ENCODE measurements around the gene TBC1D12.
"Not testable (repeated sequence)": the region's sequence is repeated elsewhere in the genome, so short reads cannot be mapped to it uniquely, and the experiment has no call there.

TBC1D12 gene

DNA sequence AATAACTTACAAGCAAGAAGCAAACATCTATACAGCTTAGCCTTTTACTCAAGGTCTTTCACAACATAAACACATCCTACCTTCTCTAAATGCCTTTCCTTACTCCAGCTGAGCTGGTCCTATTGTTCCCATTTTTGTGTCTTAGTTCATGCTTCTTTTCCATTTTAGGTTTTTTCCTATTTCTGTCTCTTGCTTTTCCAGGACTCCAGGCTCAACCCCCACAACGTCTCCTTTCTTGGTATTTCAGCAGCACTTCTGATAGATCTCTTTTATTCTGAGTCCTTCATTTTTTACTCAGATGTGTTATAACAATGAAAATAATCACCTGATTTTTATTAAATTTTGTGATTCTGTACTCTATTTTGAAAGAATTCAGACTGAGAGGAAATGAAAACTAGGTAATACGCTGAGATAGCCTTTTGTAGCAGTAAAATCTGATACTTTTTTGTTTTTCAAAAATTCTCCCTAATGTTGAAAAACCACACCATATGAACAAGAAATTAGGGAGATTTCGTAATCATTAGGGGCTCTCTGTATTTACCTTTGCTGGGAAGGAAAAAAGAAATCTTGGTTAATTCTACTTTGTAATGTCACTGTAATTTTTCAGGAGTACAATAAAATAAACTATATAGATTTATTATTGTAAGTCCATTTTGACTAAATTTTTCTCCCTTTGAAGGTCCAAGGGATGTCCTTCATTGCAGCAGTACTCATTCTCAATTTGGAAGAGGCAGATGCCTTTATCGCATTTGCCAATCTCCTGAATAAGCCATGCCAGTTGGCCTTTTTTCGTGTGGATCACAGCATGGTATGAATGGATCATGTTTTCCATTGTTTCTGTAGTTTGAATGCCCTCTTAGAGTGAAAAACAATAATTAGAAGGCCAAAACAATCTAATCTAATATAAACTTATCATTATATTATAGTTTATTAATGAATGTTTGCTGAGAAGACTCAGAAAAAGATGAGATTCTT is 119.2 kb downstream of the TBC1D12 start:
- Mint-ChIP-seq H3K36me3 (ENCODE audit: low read depth) (no peaks in the 10 kb centered on the region), H3K4me3 (no peak overlapping the region), H3K27me3 (peaks cover 10% of the 10 kb centered on the region), H3K9me3 (no peaks in the 10 kb centered on the region), H3K27ac (no peak overlapping the region), H3K4me1 (ENCODE audit: low read depth) (no peaks in the 10 kb centered on the region)
- no peak for DNase-seq

GRCh38 chr10:94524146-94524545 is 121.8 kb downstream of the TBC1D12 start:
- Mint-ChIP-seq H3K4me1 (ENCODE audit: low read depth) (no peaks in the 10 kb centered on the region), H3K27me3 (peaks cover 13% of the 10 kb centered on the region), H3K27ac (no peak overlapping the region), H3K4me3 (no peak overlapping the region), H3K9me3 (no peaks in the 10 kb centered on the region), H3K36me3 (ENCODE audit: low read depth) (no peaks in the 10 kb centered on the region)
- no peak for DNase-seq

DNA sequence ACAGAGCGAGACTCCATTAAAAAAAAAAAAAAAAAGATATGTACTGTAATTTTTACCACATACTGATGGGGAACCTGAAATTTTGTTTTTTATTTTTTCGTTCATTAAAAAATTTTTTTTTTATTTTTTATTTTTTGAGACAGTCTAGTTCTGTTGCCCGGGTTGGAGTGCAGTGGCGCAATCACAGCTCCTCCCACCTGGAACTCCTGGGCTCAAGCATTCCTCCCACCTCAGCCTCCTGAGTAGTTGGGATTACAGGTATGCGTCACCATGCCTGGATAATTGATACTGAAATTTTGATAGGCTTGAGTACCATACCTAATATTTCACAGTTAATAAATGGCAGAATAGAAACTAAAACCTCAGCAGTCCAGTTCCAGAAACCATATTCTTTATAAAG is 122.4 kb downstream of the TBC1D12 start:
- no peaks in the 10 kb centered on the region for H3K36me3 Mint-ChIP-seq (ENCODE audit: low read depth)
- no peak overlapping the region for H3K27ac Mint-ChIP-seq
- H3K9me3 Mint-ChIP-seq: no peaks in the 10 kb centered on the region
- no peaks in the 10 kb centered on the region for H3K4me1 Mint-ChIP-seq (ENCODE audit: low read depth)
- H3K27me3 Mint-ChIP-seq: peaks cover 8% of the 10 kb centered on the region
- H3K4me3 Mint-ChIP-seq: no peak overlapping the region
- DNase-seq: no peak

DNA sequence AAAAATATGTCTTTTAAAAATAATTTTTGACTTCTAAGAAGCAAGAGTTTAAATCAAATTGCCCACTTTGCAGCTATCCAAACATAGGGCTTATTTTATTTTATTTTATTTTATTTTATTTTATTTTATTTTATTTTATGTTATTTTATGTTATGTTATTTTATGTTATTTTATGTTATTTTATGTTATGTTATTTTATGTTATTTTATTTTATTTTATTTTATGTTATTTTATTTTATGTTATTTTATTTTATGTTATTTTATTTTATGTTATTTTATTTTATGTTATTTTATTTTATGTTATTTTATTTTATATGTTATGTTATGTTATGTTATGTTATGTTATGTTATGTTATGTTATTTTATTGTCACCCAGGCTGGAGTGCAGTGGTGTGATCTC is 129.2 kb downstream of the TBC1D12 start:
- H3K36me3 Mint-ChIP-seq (ENCODE audit: low read depth); DNase-seq; H3K27ac Mint-ChIP-seq; H3K4me1 Mint-ChIP-seq (ENCODE audit: low read depth); H3K9me3 Mint-ChIP-seq; H3K4me3 Mint-ChIP-seq: not testable (repeated sequence)
- H3K27me3 Mint-ChIP-seq: peaks cover 11% of the 10 kb centered on the region

GRCh38 chr10:94533027-94533426 is 130.7 kb downstream of the TBC1D12 start:
- H3K27ac Mint-ChIP-seq: no peak overlapping the region
- no peak for DNase-seq

DNA sequence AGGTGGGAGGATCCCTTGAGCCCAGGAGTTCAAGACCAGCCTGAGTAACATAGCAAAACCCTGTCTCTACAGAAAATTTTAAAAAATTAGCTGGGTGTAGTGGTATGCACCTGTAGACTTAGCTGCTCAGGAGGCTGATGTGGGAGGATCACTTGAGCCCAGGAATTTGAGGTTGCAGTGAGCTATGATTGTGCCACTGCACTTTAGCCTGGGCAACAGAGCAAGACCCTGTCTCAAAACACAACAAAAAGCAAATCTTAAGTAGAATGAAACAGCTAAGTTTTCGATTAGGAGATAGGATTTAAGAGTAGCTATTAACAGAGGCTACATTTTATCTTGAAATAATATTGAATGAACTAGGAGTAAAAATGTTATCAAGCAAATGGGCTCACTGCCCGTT is 139.9 kb downstream of the TBC1D12 start:
- H3K9me3 Mint-ChIP-seq, DNase-seq, H3K4me3 Mint-ChIP-seq, H3K27ac Mint-ChIP-seq: not testable (repeated sequence)
- H3K36me3 Mint-ChIP-seq (ENCODE audit: low read depth): peaks cover 23% of the 10 kb centered on the region
- H3K27me3 Mint-ChIP-seq: peaks cover 22% of the 10 kb centered on the region
- H3K4me1 Mint-ChIP-seq (ENCODE audit: low read depth): peaks cover 12% of the 10 kb centered on the region

More at GRCh38 chr10:94533027-94533426, 130.7 kb downstream of the TBC1D12 start:
- no peak overlapping the region for H3K4me3 Mint-ChIP-seq
- H3K4me1 Mint-ChIP-seq (ENCODE audit: low read depth): no peaks in the 10 kb centered on the region
- peaks cover 11% of the 10 kb centered on the region for H3K27me3 Mint-ChIP-seq
- H3K36me3 Mint-ChIP-seq (ENCODE audit: low read depth): no peaks in the 10 kb centered on the region
- H3K9me3 Mint-ChIP-seq: no peaks in the 10 kb centered on the region

GRCh38 chr10:94545391-94546048 is 143.2 kb downstream of the TBC1D12 start, which contains the start of gene HELLS:
TSS of gene HELLS (plus strand) at chr10:94545788. CDS start at chr10:94545922, 134 bp downstream.
- Mint-ChIP-seq H3K9me3 (no peaks in the 10 kb centered on the region), H3K4me3 (peak within 1 kb of the TSS; percentile 99), H3K36me3 (ENCODE audit: low read depth) (peaks cover 49% of the 10 kb centered on the region), H3K4me1 (ENCODE audit: low read depth) (peaks cover 23% of the 10 kb centered on the region), H3K27me3 (peaks cover 17% of the 10 kb centered on the region), H3K27ac (peak within 1 kb of the TSS; percentile 98)
- peak; percentile 86 for DNase-seq

DNA sequence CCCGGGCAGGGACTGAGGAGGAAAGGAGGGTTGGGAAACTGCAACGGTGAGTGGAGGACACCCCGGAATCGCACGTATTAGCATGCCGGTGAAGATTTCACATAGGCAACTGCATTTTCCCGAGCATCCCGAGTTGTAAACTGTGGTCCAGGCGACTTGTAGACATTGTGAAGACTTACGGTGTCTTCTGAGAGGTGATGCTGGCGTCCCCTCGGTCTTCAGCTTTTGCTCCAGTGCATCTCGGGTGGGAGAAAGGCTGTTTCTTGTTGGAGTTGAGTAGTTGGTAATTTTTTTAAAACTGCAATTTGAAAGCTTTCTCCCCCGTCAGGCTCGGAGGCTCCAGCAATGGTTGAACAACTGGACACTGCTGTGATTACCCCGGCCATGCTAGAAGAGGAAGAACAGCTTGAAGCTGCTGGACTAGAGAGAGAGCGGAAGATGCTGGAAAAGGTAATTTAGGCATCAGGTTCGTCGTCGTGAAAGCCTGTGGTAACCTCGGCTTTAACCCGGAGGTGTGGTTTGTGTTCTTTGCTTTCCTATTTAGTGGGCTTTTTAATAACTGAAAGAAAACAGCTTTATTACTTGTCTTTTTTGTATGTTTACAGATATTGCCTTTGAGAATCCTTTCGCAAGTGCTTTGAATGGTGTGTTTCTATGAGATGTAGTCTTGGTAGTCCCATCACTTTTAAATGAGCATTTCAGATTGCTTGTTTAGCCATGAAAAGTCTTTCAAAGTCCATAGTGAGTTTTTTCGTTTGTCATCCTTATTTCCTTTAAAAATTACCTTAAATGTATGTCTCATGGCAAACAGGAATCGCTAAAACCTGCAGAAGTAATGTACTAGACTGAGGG is 143.9 kb downstream of the TBC1D12 start:
- DNase-seq: no peak
- Mint-ChIP-seq H3K9me3 (no peaks in the 10 kb centered on the region), H3K4me1 (ENCODE audit: low read depth) (peaks cover 25% of the 10 kb centered on the region), H3K27me3 (peaks cover 13% of the 10 kb centered on the region), H3K4me3 (peak overlapping the region; percentile 99), H3K27ac (peak overlapping the region; percentile 98), H3K36me3 (ENCODE audit: low read depth) (peaks cover 56% of the 10 kb centered on the region)

- peak overlapping the region; percentile 99 for H3K4me3 Mint-ChIP-seq
- H3K36me3 Mint-ChIP-seq (ENCODE audit: low read depth): peaks cover 61% of the 10 kb centered on the region
- DNase-seq: no peak
- H3K27me3 Mint-ChIP-seq: peaks cover 10% of the 10 kb centered on the region
- H3K27ac Mint-ChIP-seq: peak overlapping the region; percentile 98
- H3K4me1 Mint-ChIP-seq (ENCODE audit: low read depth): peaks cover 25% of the 10 kb centered on the region
- no peaks in the 10 kb centered on the region for H3K9me3 Mint-ChIP-seq
These were observed 144.5 kb downstream of the TBC1D12 start for GRCh38 chr10:94546901-94547185.

GRCh38 chr10:94549221-94549620 is 146.9 kb downstream of the TBC1D12 start:
- DNase-seq: no peak
- Mint-ChIP-seq H3K9me3 (no peaks in the 10 kb centered on the region), H3K4me1 (ENCODE audit: low read depth) (peaks cover 25% of the 10 kb centered on the region), H3K27ac (no peak overlapping the region), H3K36me3 (ENCODE audit: low read depth) (peaks cover 84% of the 10 kb centered on the region), H3K27me3 (no peaks in the 10 kb centered on the region), H3K4me3 (no peak overlapping the region)

DNA sequence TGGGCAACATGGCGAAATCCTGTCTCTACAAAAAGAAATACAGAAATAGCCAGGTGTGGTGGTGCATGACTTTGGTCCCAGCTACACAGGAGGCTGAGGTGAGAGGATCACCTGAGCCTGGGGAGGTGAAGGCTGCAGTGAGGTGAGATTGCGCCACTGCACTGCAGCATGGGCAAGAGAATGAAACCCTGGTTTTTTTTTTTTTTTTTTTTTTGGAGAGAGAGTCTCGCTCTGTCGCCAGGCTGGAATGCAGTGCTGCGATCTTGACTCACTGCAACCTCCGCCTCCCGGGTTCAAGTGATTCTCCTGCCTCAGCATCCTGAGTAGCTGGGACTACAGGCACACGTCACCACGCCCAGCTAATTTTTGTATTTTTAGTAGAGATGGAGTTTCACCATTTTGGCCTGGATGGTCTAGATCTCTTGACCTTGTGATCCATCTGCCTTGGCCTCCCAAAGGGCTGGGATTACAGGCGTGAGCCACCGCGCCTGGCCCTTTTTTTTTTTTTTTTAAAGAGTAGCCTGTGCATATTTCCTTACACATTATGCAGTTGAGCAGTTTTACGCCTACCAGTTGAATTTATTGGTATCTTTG is 165.5 kb downstream of the TBC1D12 start:
- H3K4me1 Mint-ChIP-seq (ENCODE audit: low read depth); H3K27me3 Mint-ChIP-seq; DNase-seq; H3K27ac Mint-ChIP-seq; H3K4me3 Mint-ChIP-seq; H3K9me3 Mint-ChIP-seq: not testable (repeated sequence)
- H3K36me3 Mint-ChIP-seq (ENCODE audit: low read depth): peaks cover 94% of the 10 kb centered on the region

DNA sequence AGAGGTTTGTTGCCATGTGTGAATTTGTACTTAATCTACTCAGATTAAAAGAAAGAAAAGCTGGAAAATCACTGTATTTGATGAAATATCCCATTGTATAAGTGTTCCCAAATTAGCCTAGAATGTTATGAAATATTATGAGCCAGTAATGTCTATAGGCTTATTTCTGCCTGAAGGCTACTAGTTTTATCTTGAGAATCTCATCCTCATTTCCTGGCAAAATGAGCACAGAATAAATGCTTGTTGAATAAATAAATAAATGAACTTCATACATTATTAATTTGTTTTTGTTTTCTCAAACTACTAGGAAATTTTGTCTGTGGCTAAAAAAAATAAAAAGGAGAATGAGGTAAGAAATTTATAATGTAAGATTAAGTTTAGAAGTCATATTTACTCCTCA is 168.7 kb downstream of the TBC1D12 start:
- no peak overlapping the region for H3K4me3 Mint-ChIP-seq
- no peaks in the 10 kb centered on the region for H3K27me3 Mint-ChIP-seq
- no peak for DNase-seq
- H3K9me3 Mint-ChIP-seq: no peaks in the 10 kb centered on the region
- no peak overlapping the region for H3K27ac Mint-ChIP-seq
- peaks cover 92% of the 10 kb centered on the region for H3K36me3 Mint-ChIP-seq (ENCODE audit: low read depth)
- H3K4me1 Mint-ChIP-seq (ENCODE audit: low read depth): peaks cover 2% of the 10 kb centered on the region

GRCh38 chr10:94571528-94571927 is 169.2 kb downstream of the TBC1D12 start:
- Mint-ChIP-seq H3K9me3 (no peaks in the 10 kb centered on the region), H3K4me3 (no peak overlapping the region), H3K27me3 (no peaks in the 10 kb centered on the region), H3K36me3 (ENCODE audit: low read depth) (peaks cover 91% of the 10 kb centered on the region), H3K27ac (no peak overlapping the region), H3K4me1 (ENCODE audit: low read depth) (peaks cover 2% of the 10 kb centered on the region)
- no peak for DNase-seq

DNA sequence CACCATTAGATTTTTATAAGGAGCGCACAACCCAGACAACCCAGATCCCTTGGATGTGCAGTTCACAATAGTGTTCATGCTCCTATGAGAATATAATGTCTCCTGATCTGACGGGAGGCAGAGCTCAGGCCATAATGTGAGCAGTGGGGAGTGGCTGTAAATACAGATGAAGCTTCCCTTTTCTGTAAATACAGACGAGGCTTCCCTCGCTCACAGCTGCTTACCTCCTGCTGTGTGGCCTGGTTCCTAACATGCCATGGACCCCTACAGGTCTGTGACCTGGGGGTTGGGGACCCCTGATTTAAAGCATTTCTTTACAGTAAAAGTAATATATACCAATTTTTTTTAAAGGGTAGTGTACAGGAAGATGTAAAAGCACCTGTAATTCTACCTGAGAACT is 176.4 kb downstream of the TBC1D12 start:
- H3K4me3 Mint-ChIP-seq: no peak overlapping the region
- peaks cover 4% of the 10 kb centered on the region for H3K4me1 Mint-ChIP-seq (ENCODE audit: low read depth)
- no peaks in the 10 kb centered on the region for H3K27me3 Mint-ChIP-seq
- DNase-seq: no peak
- H3K9me3 Mint-ChIP-seq: no peaks in the 10 kb centered on the region
- peaks cover 84% of the 10 kb centered on the region for H3K36me3 Mint-ChIP-seq (ENCODE audit: low read depth)
- no peak overlapping the region for H3K27ac Mint-ChIP-seq
